ENCODE measurements around the gene IGF1R.

GRCh38 chr15:98870788-98871187 lies 222.4 kb downstream of the IGF1R start:
- TF ChIP-seq POLR2AphosphoS5 (IDR thresholded peaks at IDR 0.05) (no peak), CTCF (IDR thresholded peaks at IDR 0.05) (no peak), POLR2A (IDR thresholded peaks at IDR 0.05) (no peak), EP300 (IDR thresholded peaks at IDR 0.05) (no peak)
